Measurements from ENCODE around the gene EPHB2. TPM values are rescaled to one million over a fixed set of nuclear protein-coding genes. Genes with fewer than 3 reads are reported as not detected.
A peak's percentile ranks its signal among the peaks of the same experiment; 100 is the strongest.

EPHB2 gene
- total RNA-seq, 1 experiment from 2014 or later, result 1.4 TPM

DNA sequence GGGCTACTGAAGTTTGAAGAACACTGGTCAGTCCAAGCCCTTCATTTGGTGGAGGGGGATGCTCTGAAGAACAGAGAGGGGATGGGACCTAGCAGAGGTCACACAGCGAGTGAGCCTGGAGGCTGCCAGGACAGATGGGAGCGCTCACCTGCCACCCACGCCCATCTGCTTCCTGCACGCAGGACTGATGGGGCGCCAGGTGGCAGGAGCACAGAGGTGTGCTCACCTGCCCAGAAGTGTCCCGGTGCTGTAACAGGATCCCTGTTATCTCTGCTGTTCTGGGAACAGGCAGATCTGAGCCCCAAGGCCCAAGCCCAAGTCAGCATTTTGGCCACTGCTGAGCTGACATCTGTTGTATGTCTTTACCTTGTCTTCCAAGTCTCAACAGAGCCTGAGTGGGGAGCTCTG, 40.5 kb downstream of the EPHB2 start:
- no peak for DNase-seq (ENCODE audit: low read depth)

- no peak for DNase-seq (ENCODE audit: low read depth)
These were observed 41.7 kb downstream of the EPHB2 start for GRCh38 chr1:22752339-22752738.

GRCh38 chr1:22753481-22753971, 42.9 kb downstream of the EPHB2 start:
- peak; percentile 82 for DNase-seq (ENCODE audit: low read depth)

GRCh38 chr1:22754106-22754768, 43.6 kb downstream of the EPHB2 start:
- peak; percentile 29 for DNase-seq (ENCODE audit: low read depth)

- no peak for DNase-seq (ENCODE audit: low read depth)
These were observed 44.2 kb downstream of the EPHB2 start for GRCh38 chr1:22754824-22755223.

DNA sequence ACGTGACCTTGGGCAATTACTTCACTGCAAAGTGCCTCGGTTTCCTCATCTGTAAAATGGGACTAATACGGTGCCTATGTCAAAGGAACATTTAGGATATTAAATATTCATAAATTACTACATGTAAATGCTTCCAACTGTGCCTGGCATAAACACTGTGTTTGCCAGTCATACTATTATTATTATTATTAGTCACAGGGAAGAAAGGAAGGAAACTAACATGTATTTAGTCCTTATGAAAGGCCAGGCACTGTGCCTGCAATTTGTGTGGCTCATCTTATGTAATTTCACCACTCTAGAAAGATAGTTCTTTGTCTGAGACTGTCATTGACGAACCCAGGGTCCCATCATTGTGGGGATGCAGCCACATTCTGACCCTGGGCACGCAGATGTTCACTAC, 45.0 kb downstream of the EPHB2 start:
- DNase-seq (ENCODE audit: low read depth), result no peak

DNA sequence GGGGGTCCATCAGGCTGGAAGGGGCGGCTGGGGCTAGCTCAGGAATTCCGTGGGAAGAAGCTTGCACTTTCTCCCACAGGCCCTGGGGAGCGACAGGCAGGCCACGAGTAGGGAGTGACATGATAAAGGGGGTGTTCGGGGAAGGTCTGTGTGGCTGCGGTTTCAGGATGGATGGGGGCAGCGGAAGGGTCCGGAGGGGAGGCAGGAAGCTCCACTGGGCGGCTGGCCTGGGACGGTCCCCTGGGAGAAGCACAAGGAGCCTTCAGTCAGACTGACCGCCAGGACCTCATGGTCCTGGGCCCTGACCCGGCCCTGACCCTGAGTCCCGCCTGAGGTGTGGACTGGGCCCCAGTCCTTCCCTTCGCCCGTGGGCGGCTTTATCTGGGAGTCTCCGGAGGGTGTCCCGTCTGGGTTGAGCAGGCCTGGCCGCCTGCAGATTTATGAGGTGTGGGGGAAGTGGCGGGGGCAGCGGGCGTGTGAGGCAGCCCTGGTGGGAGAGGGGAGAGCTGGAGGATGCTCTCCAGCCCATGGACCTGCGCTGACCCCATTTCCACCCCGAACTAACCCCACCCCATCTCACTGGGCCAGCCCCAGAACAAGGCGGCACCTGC, 45.6 kb downstream of the EPHB2 start:
- DNase-seq (ENCODE audit: low read depth), result no peak

GRCh38 chr1:22760455-22760854, 49.8 kb downstream of the EPHB2 start:
- DNase-seq (ENCODE audit: low read depth), result peak; percentile 76

DNA sequence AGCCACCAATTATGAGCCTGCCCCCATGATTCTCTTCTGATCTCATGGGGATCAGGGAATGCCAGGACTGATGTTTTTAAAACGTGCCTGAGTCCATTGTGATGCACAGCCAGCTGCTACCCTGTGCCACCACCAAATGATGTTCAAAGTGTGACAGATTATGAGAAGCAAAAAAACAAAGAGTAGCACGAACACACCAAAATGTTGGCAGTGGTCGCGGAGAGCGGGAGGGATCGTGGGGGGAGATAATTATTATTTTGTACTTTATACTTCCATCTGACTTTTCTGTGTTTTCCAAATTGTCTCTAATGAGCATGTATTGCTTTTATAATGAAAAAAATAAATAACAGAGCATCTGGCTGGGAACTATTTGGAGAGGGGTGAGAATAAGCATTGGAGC, 50.5 kb downstream of the EPHB2 start:
- no peak for DNase-seq (ENCODE audit: low read depth)

GRCh38 chr1:22761821-22762220, 51.2 kb downstream of the EPHB2 start:
- DNase-seq (ENCODE audit: low read depth), result no peak

- no peak for DNase-seq (ENCODE audit: low read depth)
These were observed 53.0 kb downstream of the EPHB2 start for GRCh38 chr1:22763487-22764200.

- DNase-seq (ENCODE audit: low read depth), result no peak
These were observed 57.2 kb downstream of the EPHB2 start for GRCh38 chr1:22767852-22768251.

GRCh38 chr1:22769932-22770331, 59.3 kb downstream of the EPHB2 start:
- DNase-seq (ENCODE audit: low read depth), result no peak

DNA sequence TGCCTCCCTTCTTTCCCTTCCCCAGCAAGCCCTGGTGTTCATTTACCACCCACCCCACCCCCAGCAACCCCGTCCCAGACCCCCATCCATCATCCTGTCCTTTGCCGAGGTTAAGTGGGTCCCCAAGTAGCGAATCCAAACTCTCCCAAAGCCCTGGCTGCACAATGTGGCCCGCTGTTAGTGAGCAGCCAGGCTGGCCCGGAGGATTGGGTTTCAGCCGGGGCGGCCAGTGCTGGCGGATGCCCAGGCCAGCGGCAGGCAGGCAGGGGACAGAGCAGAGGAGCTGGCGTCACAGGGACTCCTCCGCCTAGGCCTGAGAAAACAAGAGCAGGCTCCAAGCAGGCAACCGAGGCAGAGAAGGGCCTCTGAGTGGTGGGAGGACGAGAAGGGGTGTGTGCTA, 61.4 kb downstream of the EPHB2 start:
- no peak for DNase-seq (ENCODE audit: low read depth)

DNA sequence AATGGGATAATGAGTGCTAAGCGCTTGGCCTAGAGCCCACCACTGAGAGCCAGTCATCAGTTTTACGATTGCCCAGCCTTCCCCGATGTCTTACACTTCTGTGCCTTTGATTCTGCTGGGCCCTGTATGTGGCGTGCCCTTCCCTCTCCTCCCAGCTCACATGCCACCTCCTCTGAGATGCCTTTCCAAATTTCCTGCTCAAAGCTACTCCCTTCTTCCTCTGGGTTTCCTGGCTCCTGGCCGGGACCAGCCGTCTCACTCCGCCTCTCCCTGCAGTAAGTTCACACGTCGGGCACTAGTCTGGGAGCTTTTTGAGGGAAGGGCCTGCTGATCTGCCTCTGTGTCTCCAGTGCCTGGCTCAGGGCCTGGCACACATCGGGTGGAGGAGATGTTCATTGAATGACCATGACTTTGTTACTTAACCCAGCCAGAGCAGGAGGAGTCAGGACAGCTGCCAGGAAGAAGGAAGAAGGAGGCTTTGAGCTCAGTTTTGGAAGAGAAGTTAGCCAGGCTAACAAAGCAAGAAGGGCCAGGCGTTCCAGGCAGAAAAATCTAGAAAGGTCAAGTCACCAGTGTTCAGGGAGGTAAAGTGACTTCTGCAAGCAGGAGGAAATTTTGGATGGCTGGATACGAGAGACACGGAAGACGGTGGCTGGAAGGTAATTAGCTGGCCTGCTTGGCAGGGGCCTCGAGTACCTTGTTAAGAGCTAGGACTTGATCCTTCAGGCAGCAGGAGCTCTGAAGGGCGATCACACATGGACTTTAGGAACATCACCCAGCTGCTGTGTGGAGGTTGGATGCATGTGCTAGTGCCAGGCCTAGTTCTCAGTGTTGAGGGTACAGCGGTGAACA, 63.6 kb downstream of the EPHB2 start:
- DNase-seq (ENCODE audit: low read depth), result no peak

GRCh38 chr1:22774833-22775182, 64.2 kb downstream of the EPHB2 start:
- no peak for DNase-seq (ENCODE audit: low read depth)

- DNase-seq (ENCODE audit: low read depth), result no peak
These were observed 64.8 kb downstream of the EPHB2 start for GRCh38 chr1:22775478-22775877.

DNA sequence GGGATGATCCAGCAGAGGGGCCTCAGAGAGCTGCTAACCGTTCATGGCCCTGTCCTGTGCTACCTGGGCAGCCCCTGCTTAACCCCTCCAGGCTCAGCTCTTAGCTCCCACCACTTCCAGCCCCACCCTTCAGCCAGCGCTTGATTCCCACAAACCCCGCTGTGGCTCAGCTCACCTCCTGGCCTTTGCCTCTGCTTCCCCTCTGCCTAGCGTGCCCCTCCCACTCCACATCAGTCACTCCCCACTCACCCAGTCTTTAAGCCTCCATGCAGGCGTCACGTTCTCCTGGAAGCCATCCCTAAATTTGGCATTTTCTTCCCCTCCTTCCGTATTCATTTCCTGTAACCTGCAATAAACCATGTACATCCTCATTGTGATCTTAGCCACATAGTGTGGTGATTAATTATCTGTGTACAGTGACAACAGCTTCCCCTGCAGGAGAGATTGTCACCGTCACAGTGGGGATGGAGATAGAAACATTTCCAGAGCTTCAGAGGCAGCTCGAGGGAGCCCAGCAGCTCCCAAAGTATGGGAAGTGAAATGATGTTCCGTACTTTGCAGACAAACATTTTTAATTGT, 65.5 kb downstream of the EPHB2 start:
- DNase-seq (ENCODE audit: low read depth), result no peak

DNA sequence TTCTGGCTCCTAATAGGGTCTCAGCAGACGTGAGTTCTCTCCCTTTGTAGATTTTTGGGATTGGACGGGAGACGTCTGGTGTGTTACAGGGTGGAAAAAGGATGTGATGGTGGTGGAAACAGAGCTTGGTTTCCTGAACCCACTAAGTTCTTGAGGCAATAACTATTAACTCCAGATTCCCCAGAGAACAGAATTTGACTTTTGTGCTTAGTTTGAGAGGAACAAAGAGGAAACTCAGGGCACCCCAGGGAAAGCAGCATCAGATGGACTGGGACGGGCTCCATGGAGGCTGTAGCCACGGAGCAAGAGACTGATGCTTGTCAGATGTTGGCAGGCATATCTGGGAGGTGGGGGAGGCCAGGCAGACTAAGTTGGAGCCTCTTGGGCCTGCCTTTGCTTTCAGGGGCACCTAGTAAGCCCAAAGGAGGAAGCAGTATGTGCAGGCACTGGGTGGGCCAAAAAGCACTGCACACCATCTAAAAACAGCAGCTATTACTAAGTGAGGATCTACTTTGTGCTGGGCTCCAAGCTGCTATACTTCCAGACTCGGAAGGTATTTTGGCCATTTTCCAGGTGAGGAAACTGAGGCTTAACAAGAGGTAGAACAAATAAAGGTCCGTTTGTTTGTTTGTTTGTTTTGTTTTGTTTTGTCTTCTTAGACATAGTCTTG, 66.9 kb downstream of the EPHB2 start:
- no peak for DNase-seq (ENCODE audit: low read depth)

GRCh38 chr1:22778408-22778807, 67.8 kb downstream of the EPHB2 start:
- no peak for DNase-seq (ENCODE audit: low read depth)

DNA sequence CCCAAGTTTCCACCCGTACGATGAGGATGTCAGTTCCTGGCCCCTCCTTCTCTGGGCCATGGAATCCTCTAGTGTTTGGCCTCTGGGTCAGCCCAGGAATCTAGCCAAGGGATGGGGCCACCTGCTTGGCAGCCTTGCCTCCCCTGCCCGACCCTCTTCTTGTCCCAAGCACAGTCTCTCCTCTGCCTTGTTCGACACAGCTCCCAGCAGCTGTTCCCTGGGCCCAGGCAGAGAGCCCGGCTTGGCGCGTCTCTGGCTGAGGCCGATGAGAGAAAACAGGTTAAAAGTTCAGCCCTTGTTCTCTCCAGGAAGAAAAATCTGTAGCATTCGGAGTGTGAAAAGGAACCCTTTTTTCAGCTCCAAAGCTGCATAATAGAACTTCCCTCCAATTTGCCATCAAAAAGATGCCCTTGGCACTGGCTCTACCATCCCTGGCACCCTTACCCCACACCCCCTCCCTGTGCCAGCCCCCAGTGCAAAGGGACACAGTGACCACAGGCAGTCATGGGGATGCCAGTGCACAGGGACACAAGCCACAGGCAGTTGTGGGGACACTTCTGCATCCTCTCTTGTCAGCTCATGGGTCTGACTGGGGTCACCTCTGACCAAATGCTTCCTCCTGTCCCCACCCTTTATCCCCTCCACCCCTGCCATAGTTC, 68.4 kb downstream of the EPHB2 start:
- DNase-seq (ENCODE audit: low read depth), result no peak

Measured in RPMI7951 (cell line).